Measurements from ENCODE around the gene IL1RL1. TPM values are rescaled to one million over a fixed set of nuclear protein-coding genes. Genes with fewer than 3 reads are reported as not detected.
A peak's percentile ranks its signal among the peaks of the same experiment; 100 is the strongest.

IL1RL1 gene
- total and polyA plus RNA-seq, 2 experiments from 2014 or later = not detected

DNA sequence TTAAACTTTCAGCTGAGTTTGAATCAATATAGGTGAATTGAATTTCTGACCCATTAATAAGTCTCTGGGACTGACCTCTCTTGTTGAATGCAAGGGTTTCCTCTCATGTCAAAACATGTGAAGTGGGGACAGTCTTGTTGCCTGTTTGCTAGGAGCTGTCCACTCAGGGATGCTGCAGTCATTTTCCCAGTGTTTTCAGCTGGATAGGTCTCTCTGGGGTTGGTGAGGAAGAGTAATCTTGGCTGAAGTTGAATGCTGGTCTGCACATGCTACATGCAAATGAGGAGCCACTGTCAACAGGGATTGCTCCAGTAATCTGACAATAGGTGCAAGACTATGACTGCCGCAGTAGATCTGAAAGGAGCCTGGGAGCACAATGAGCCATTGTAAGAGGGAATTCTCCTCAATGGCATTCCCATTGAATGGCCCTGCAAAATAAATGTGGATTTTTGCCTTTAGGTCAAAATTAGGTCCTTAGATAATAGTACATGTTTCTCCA, 34.1 kb upstream of the IL1RL1 start:
- Histone ChIP-seq H3K4me1 (ENCODE audit: low read depth) (peaks cover 3% of the 10 kb centered on the region), H3K36me3 (no peaks in the 10 kb centered on the region), H3K4me3 (no peak overlapping the region), H3K27ac (no peak overlapping the region), H3K9me3 (ENCODE audit: low read depth) (no peaks in the 10 kb centered on the region), H3K27me3 (no peaks in the 10 kb centered on the region)
- TF ChIP-seq, protein P1, sequence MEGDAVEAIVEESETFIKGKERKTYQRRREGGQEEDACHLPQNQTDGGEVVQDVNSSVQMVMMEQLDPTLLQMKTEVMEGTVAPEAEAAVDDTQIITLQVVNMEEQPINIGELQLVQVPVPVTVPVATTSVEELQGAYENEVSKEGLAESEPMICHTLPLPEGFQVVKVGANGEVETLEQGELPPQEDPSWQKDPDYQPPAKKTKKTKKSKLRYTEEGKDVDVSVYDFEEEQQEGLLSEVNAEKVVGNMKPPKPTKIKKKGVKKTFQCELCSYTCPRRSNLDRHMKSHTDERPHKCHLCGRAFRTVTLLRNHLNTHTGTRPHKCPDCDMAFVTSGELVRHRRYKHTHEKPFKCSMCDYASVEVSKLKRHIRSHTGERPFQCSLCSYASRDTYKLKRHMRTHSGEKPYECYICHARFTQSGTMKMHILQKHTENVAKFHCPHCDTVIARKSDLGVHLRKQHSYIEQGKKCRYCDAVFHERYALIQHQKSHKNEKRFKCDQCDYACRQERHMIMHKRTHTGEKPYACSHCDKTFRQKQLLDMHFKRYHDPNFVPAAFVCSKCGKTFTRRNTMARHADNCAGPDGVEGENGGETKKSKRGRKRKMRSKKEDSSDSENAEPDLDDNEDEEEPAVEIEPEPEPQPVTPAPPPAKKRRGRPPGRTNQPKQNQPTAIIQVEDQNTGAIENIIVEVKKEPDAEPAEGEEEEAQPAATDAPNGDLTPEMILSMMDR (IDR thresholded peaks at IDR 0.05; ENCODE audit: low read depth, low read length) = no peak
- peak in 1 of 2 donors; percentile 8 for DNase-seq (ENCODE audit: low read depth in 1 of 2, low spot score in 1 of 2)

DNA sequence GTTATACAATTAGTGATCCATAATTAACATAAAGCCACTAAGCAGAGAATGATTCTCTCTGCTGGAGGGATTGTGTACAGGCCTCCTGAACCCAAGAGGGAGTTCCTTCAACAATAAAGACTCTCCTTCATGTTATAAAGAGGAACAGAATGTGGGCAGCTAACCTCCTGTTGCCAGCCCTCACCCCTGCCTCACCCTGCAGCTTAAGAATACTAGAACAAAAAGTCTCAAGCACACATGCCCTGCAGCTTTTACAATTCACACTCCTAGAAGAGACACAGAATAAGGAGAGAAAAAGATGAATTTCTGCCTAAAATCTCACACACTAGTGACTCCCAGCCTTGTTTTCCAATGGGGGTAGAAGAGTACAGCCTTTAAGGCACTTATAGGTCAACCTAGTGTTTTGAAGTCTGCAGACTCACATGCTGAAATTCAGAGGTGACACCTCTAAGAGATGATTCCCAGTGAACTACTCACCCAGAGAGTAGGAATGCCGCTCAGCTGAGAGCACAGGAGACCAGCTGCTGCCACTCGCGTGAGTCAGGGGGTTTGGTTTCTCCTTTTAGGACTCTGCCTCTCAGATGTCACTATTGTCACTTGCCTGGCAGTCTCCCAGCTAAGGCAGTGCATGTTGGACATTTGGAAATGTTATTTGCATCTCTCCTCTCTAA, 32.5 kb upstream of the IL1RL1 start:
- Histone ChIP-seq H3K4me1 (ENCODE audit: low read depth) (peaks cover 3% of the 10 kb centered on the region), H3K27ac (no peak overlapping the region), H3K36me3 (no peaks in the 10 kb centered on the region), H3K9me3 (ENCODE audit: low read depth) (no peaks in the 10 kb centered on the region), H3K4me3 (no peak overlapping the region), H3K27me3 (no peaks in the 10 kb centered on the region)
- peak in 1 of 2 donors; percentile 55 for DNase-seq (ENCODE audit: low read depth in 1 of 2, low spot score in 1 of 2)
- TF ChIP-seq, protein P1 (IDR thresholded peaks at IDR 0.05; ENCODE audit: low read depth, low read length) = no peak

DNA sequence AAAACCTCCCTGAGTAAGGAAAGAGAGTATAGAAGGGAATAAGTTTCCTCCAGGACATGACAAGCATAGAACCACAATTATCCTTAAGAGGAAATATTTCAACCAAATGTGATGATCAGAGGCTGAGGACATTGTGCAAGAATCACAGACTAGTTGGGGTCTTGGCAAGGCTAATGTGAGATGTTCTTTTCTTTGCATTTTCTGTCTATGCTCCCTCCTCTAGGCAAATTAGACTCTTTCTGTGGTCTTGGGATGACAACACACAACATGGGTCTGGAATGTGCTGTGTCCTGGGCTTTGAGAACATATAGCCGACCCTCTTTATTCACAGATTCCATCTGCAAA, 32.0 kb upstream of the IL1RL1 start:
- TF ChIP-seq, protein P1 (IDR thresholded peaks at IDR 0.05; ENCODE audit: low read depth, low read length) = no peak
- Histone ChIP-seq H3K9me3 (ENCODE audit: low read depth) (no peaks in the 10 kb centered on the region), H3K27me3 (no peaks in the 10 kb centered on the region), H3K36me3 (no peaks in the 10 kb centered on the region), H3K4me1 (ENCODE audit: low read depth) (peaks cover 3% of the 10 kb centered on the region), H3K4me3 (no peak overlapping the region), H3K27ac (no peak overlapping the region)
- DNase-seq (ENCODE audit: low read depth in 1 of 2, low spot score in 1 of 2) = peak in 1 of 2 donors; percentile 78

DNA sequence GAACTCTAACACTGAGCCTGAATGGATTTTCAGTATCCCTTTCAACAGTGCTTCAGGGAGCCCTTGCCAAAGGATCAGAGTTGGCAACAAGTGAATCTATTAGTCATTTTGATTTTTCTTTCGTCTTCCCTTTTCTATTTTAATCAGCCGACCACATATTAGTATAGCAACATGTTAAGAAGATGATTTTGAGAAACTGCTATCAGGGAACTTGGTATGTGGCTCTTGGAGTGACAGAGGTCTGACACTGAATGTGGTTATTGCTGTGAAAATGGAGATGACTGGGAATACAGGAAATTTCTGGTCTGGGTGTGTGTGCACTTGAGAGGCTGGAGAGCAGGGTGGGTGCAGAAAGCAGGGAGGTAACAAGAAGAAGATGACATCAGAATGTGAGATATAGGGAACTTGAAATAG, 28.7 kb upstream of the IL1RL1 start:
- H3K4me1 ChIP-seq (ENCODE audit: low read depth) = peaks cover 3% of the 10 kb centered on the region
- TF ChIP-seq, protein P1 (IDR thresholded peaks at IDR 0.05; ENCODE audit: low read depth, low read length) = no peak
- DNase-seq (ENCODE audit: low read depth in 1 of 2, low spot score in 1 of 2) = peak in 1 of 2 donors; percentile 31

DNA sequence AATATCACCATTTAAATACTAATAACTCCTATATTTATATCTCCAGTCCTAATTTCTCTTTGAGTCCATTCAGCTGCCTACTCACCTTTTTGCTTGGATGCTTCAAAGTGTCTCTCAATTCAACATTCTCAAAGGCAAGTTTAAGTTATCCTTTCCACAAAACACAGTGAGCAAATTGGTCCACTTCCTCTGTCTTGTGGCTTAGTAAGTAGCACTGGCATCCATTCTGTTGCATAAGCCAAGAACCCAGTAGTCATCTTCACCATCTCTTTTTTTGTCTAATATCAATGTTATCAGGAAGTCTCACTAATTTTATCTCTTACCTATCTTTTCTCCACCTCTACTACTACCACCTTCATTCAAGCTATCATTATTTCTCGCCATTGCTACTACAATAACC, 27.4 kb upstream of the IL1RL1 start:
- peak in 1 of 2 donors; percentile 21 for DNase-seq (ENCODE audit: low read depth in 1 of 2, low spot score in 1 of 2)
- H3K27ac ChIP-seq = no peak overlapping the region
- H3K27me3 ChIP-seq = no peaks in the 10 kb centered on the region
- TF ChIP-seq, protein P1 (IDR thresholded peaks at IDR 0.05; ENCODE audit: low read depth, low read length) = no peak
- no peaks in the 10 kb centered on the region for H3K9me3 ChIP-seq (ENCODE audit: low read depth)
- H3K4me3 ChIP-seq = no peak overlapping the region
- no peaks in the 10 kb centered on the region for H3K36me3 ChIP-seq
- peaks cover 3% of the 10 kb centered on the region for H3K4me1 ChIP-seq (ENCODE audit: low read depth)

More for the DNA sequence above, 28.7 kb upstream of the IL1RL1 start:
- H3K4me3 ChIP-seq = no peak overlapping the region
- no peaks in the 10 kb centered on the region for H3K27me3 ChIP-seq
- no peak overlapping the region for H3K27ac ChIP-seq
- H3K9me3 ChIP-seq (ENCODE audit: low read depth) = no peaks in the 10 kb centered on the region
- no peaks in the 10 kb centered on the region for H3K36me3 ChIP-seq
